CD8-positive, alpha-beta memory T cell (primary cell): ENCODE results near the gene ZNF605. TPM values are rescaled to one million over a fixed set of nuclear protein-coding genes. Genes with fewer than 3 reads are reported as not detected.

ENCODE experiments used
- CTCF ChIA-PET: fragments of 350-600 bp; sonication (Branson Sonifier 250); formaldehyde crosslinking; loops from one replicate; lab custom pipeline; 2021; ENCODE audit warnings: antibody characterized with exemption; lab: Charles Lee
- POLR2A ChIA-PET: fragments of 350-600 bp; sonication (Branson Sonifier 250); formaldehyde crosslinking; loops from one replicate; lab custom pipeline; 2021; ENCODE audit warnings: antibody characterized with exemption; lab: Charles Lee
- DNase-seq, 5 donors: peaks; one replicate each; pipeline versions ENCODE4 v3.0.0 to v3.0.0-alpha.2; 2020 to 2022; ENCODE audit warnings: mixed read lengths in 1 of 5
- H3K27ac ChIP-seq: one replicate; pipeline ENCODE4 v1.7.0; 2013; ENCODE audit warnings: low read depth, mild to moderate bottlenecking, low read length, moderate library complexity
- H3K27me3 ChIP-seq: 2 replicates; pipeline ENCODE4 v1.7.0; 2013; ENCODE audit warnings: low read length, mild to moderate bottlenecking; ENCODE audit not compliant: insufficient read depth, poor library complexity, severe bottlenecking
- H3K36me3 ChIP-seq: 2 replicates; pipeline ENCODE4 v1.7.0; 2013; ENCODE audit warnings: mild to moderate bottlenecking, low read length, moderate library complexity; ENCODE audit not compliant: insufficient read depth
- H3K4me1 ChIP-seq: 2 replicates; pipeline ENCODE4 v1.7.0; 2013; ENCODE audit warnings: mild to moderate bottlenecking, low read length, moderate library complexity; ENCODE audit not compliant: insufficient read depth
- H3K4me3 ChIP-seq: 2 replicates; pipeline ENCODE4 v1.7.0; 2013; ENCODE audit warnings: mild to moderate bottlenecking, low read length
- H3K9me3 ChIP-seq: 2 replicates; pipeline ENCODE4 v1.7.0; 2013; ENCODE audit warnings: mild to moderate bottlenecking, low read length
- H3K27ac Mint-ChIP-seq, 8 donors: one replicate each; pipeline ENCODE4 v1.8.0; 2020 to 2021; ENCODE audit warnings: mixed read lengths in 8 of 8, mild to moderate bottlenecking in 6 of 8, inconsistent platforms in 3 of 8, moderate library complexity in 3 of 8
- H3K27me3 Mint-ChIP-seq, 2 donors: one replicate each; pipeline ENCODE4 v1.8.0; 2020 to 2021; ENCODE audit warnings: mixed read lengths in 2 of 2, mild to moderate bottlenecking in 1 of 2, moderate library complexity in 1 of 2
- H3K36me3 Mint-ChIP-seq, 3 donors: one replicate each; pipeline ENCODE4 v1.8.0; 2020 to 2021; ENCODE audit warnings: mixed read lengths in 3 of 3, inconsistent platforms in 1 of 3, mild to moderate bottlenecking in 1 of 3
- H3K4me1 Mint-ChIP-seq, 3 donors: one replicate each; pipeline ENCODE4 v1.8.0; 2020 to 2021; ENCODE audit warnings: mixed read lengths in 3 of 3, inconsistent platforms in 1 of 3, mild to moderate bottlenecking in 1 of 3
- H3K4me3 Mint-ChIP-seq, 7 donors: one replicate each; pipeline ENCODE4 v1.8.0; 2020 to 2021; ENCODE audit warnings: mixed read lengths in 7 of 7, mild to moderate bottlenecking in 6 of 7, moderate library complexity in 4 of 7, inconsistent platforms in 2 of 7
- H3K9me3 Mint-ChIP-seq, 5 donors: one replicate each; pipeline ENCODE4 v1.8.0; 2020 to 2022; ENCODE audit warnings: mixed read lengths in 5 of 5, mild to moderate bottlenecking in 3 of 5, moderate library complexity in 2 of 5, inconsistent platforms in 1 of 5
- polyA plus RNA-seq: library from polyadenylated mRNA; unstranded; fragments of 300-500 nt; fragmentation: Illumina TruSeq; gene quantifications from one replicate; pipeline ENCODE4 v1.2.3, GENCODE V29; 2021
- total RNA-seq, 2 experiments: library from RNA; stranded (reverse); gene quantifications; one replicate each; pipeline ENCODE4 v1.2.3, GENCODE V29; 2021

The ZNF605 gene
- total and polyA plus RNA-seq, 3 experiments from 2014 or later: 1.5 to 6.2 (median 5.6) TPM

DNA sequence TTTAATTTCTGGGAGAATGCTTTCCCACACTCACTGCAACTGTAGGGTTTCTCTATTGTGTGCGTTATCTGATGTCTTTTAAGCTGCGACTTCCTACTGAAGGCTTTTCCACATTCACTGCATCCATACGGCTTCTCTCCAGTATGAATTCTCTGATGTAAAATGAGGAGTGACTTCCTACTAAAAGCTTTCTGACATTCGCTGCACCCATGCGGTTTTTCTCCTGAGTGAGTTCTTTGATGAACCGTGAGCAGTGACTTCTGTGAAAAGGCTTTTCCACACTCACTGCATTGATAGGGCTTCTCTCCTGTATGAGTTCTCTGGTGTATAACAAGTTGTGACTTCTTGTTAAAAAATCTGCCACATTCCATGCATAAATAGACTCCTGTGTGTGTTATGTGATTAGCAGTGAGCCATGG lies 29.7 kb downstream of the ZNF605 start:
- Mint-ChIP-seq H3K4me3 (no peak overlapping the region), H3K4me1 (no peaks in the 10 kb centered on the region), H3K36me3 (peaks cover 18 to 85% (median 69%) of the 10 kb centered on the region in 3 donors), H3K9me3 (peaks cover 67 to 96% (median 93%) of the 10 kb centered on the region in 5 donors), H3K27ac (no peak overlapping the region), H3K27me3 (peaks cover 0 to 1% of the 10 kb centered on the region in 2 donors)
- Histone ChIP-seq H3K27ac (no peak overlapping the region), H3K4me3 (peak overlapping the region; percentile 5), H3K9me3 (peaks cover 73% of the 10 kb centered on the region), H3K36me3 (peaks cover 8% of the 10 kb centered on the region), H3K4me1 (no peaks in the 10 kb centered on the region), H3K27me3 (no peaks in the 10 kb centered on the region)
- ChIA-PET POLR2A (no interaction called here), CTCF (no interaction called here)
- no peak for DNase-seq

DNA sequence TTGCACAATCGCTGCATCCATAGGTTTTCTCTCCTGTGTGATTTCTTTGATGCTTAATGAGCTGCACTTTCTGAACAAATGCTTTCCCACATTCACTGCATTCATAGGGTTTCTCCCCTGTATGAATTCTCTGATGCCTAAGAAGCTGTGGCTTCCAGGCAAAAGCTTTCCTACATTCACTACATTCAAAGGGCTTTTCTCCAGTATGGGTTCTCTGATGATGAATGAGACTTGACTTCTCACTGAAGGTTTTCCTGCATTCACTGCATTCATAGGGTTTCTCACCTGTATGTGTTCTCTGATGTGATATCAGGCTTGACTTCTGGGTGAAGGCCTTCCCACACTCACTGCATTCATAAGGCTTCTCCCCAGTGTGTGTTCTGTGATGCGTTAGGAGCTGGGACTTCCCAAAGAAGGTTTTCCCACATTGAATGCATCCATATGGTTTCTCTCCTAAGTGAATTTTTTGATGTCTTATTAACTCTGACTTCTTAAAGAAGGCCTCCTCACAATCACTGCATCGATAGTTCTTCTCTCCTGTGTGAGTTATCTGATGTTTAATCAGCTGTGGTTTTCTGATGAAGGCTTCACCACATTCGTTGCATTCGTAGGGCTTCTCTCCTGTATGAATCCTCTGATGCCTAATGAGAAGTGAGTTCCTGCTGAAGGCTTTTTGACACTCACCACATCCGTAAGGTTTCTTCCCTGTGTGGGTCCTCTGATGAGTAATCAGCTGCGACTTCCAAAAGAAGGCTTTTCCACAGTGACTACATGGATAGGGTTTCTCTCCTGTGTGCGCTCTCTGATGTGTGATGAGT lies 30.3 kb downstream of the ZNF605 start:
- Mint-ChIP-seq H3K4me3 (no peak overlapping the region), H3K4me1 (no peaks in the 10 kb centered on the region), H3K27ac (no peak overlapping the region), H3K9me3 (peaks cover 67 to 97% (median 93%) of the 10 kb centered on the region in 5 donors), H3K27me3 (peaks cover 0 to 1% of the 10 kb centered on the region in 2 donors), H3K36me3 (peaks cover 15 to 83% (median 67%) of the 10 kb centered on the region in 3 donors)
- H3K36me3 ChIP-seq: peaks cover 8% of the 10 kb centered on the region
- POLR2A ChIA-PET: no interaction called here
- no peaks in the 10 kb centered on the region for H3K4me1 ChIP-seq
- CTCF ChIA-PET: interaction anchor here (1.4 kb wide), 1 partner anchor 21 kb away, joined by 3 read pairs; no protein-coding TSS in a partner anchor
- H3K27ac ChIP-seq: no peak overlapping the region
- DNase-seq: no peak
- peaks cover 71% of the 10 kb centered on the region for H3K9me3 ChIP-seq
- peak overlapping the region; percentile 26 for H3K4me3 ChIP-seq
- no peaks in the 10 kb centered on the region for H3K27me3 ChIP-seq

DNA sequence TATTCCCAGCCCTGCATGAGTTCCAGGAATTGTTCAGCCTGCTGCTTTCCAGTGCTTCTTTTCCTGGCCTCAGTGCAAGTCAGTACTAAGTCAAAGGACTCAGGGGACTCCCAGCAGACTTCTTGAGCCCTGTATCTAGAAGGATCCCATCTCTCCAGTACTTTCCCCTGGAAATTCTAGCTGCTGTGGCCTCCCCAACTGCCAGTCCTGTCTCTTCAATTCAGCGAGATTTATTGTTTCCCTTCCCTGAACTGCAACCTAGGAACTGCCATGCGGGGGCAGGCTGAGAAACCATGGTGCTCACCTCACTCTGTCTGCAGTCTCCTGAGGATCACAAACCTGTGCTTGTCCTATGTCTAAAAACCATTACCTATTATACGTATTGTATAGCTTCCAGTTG lies 31.8 kb downstream of the ZNF605 start:
- POLR2A ChIA-PET: no interaction called here
- Mint-ChIP-seq H3K9me3 (peaks cover 59 to 96% (median 89%) of the 10 kb centered on the region in 5 donors), H3K27ac (no peak overlapping the region), H3K4me3 (no peak overlapping the region), H3K27me3 (peaks cover 0 to 1% of the 10 kb centered on the region in 2 donors), H3K4me1 (no peaks in the 10 kb centered on the region), H3K36me3 (peaks cover 11 to 72% (median 58%) of the 10 kb centered on the region in 3 donors)
- peaks cover 8% of the 10 kb centered on the region for H3K36me3 ChIP-seq
- peak overlapping the region; percentile 15 for H3K4me3 ChIP-seq
- H3K4me1 ChIP-seq: no peaks in the 10 kb centered on the region
- no peak overlapping the region for H3K27ac ChIP-seq
- no peaks in the 10 kb centered on the region for H3K27me3 ChIP-seq
- CTCF ChIA-PET: interaction anchor here (1.4 kb wide), 1 partner anchor 20 kb away, joined by 3 read pairs; no protein-coding TSS in a partner anchor
- DNase-seq: no peak
- H3K9me3 ChIP-seq: peaks cover 66% of the 10 kb centered on the region

DNA sequence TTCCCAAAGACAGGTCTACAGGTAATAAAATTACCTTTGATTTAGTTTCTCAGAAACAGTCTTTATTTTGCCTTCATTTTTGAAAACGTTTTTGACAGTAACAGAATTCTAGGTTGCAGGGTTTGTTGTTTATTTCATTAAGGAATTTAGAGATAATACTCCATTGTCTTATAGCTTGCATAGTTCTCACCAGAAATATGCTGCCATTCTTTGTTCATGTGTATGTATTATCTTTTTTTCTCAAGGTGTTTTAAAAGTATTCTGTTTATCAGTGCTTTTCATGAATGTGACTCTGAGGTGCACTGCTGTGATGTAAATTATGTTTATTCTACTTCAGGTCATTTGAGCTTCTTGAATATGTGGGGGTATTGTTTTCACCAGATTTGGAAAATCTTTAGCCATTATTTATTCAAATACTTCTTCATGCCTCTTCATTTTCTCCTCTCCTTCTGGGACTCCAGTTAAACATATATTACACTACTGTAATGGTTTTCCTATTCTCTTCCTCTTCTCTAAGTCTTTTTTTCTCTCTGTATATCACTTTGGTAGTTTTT lies 32.7 kb downstream of the ZNF605 start:
- ChIA-PET CTCF (no interaction called here), POLR2A (no interaction called here)
- Histone ChIP-seq H3K9me3 (peaks cover 69% of the 10 kb centered on the region), H3K27ac (no peak overlapping the region), H3K4me1 (no peaks in the 10 kb centered on the region), H3K27me3 (no peaks in the 10 kb centered on the region), H3K36me3 (peaks cover 8% of the 10 kb centered on the region), H3K4me3 (no peak overlapping the region)
- Mint-ChIP-seq H3K36me3 (peaks cover 7 to 63% (median 52%) of the 10 kb centered on the region in 3 donors), H3K27ac (peak overlapping the region in 1 of 8 donors; percentile 89), H3K4me1 (no peaks in the 10 kb centered on the region), H3K9me3 (peaks cover 59 to 94% (median 87%) of the 10 kb centered on the region in 5 donors), H3K4me3 (no peak overlapping the region), H3K27me3 (peaks cover 0 to 1% of the 10 kb centered on the region in 2 donors)
- no peak for DNase-seq

DNA sequence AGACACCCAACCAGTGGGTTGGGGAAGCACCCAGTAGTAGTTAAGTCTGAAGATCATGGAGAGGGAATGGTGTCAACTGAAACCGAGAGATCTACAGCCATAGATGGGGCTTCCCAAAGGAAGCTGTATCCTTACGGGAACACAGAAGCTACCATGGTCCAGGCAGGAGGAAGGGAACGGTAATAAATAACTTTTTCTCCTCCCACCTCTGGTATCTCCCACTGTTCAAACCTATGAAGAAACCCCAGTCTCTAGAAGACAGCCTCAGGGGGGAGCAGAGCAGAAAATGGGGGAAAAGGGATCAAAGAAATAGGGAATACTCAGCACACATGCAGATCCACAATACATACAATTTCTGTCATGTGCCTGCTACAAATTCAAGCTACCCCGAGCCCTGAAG lies 33.4 kb downstream of the ZNF605 start:
- POLR2A ChIA-PET: no interaction called here

DNA sequence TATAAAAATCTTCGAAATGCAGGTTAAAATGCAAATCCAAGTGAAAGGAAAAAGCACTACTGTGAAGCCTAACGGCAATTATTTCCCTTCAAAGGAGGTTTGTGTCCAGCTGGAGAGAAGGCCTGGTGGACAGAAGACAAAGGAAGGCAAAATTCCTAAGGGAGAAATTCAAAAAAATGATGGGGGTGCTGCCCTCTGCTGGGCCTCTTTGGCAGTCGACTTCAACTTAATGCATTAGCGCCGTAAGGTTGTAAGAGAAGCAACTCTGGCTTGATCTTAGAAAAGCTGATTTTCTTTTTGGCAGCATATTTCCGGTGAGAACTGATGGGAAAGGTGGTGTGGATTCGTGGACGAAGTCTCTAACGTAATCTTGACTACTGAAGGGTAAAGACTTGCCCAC lies 34.4 kb downstream of the ZNF605 start:
- Histone ChIP-seq H3K36me3 (peaks cover 8% of the 10 kb centered on the region), H3K4me3 (no peak overlapping the region), H3K9me3 (peaks cover 71% of the 10 kb centered on the region), H3K27me3 (no peaks in the 10 kb centered on the region), H3K27ac (no peak overlapping the region), H3K4me1 (no peaks in the 10 kb centered on the region)
- H3K4me3 Mint-ChIP-seq: no peak overlapping the region
- ChIA-PET CTCF (no interaction called here), POLR2A (no interaction called here)
- H3K27me3 Mint-ChIP-seq: peaks cover 0 to 3% of the 10 kb centered on the region in 2 donors
- no peaks in the 10 kb centered on the region for H3K4me1 Mint-ChIP-seq
- H3K27ac Mint-ChIP-seq: no peak overlapping the region
- DNase-seq: no peak
- peaks cover 5 to 62% (median 48%) of the 10 kb centered on the region in 3 donors for H3K36me3 Mint-ChIP-seq
- H3K9me3 Mint-ChIP-seq: peaks cover 61 to 93% (median 84%) of the 10 kb centered on the region in 5 donors

More for the DNA sequence above, 33.4 kb downstream of the ZNF605 start:
- Mint-ChIP-seq H3K27ac (no peak overlapping the region), H3K4me1 (no peaks in the 10 kb centered on the region), H3K9me3 (peaks cover 65 to 94% (median 89%) of the 10 kb centered on the region in 5 donors), H3K36me3 (peaks cover 7 to 66% (median 52%) of the 10 kb centered on the region in 3 donors), H3K27me3 (peaks cover 0 to 3% of the 10 kb centered on the region in 2 donors), H3K4me3 (no peak overlapping the region)
- CTCF ChIA-PET: no interaction called here
- H3K9me3 ChIP-seq: peaks cover 75% of the 10 kb centered on the region
- H3K27me3 ChIP-seq: no peaks in the 10 kb centered on the region
- no peak overlapping the region for H3K4me3 ChIP-seq
- H3K27ac ChIP-seq: no peak overlapping the region
- no peak for DNase-seq
- H3K4me1 ChIP-seq: no peaks in the 10 kb centered on the region
- peaks cover 8% of the 10 kb centered on the region for H3K36me3 ChIP-seq

DNA sequence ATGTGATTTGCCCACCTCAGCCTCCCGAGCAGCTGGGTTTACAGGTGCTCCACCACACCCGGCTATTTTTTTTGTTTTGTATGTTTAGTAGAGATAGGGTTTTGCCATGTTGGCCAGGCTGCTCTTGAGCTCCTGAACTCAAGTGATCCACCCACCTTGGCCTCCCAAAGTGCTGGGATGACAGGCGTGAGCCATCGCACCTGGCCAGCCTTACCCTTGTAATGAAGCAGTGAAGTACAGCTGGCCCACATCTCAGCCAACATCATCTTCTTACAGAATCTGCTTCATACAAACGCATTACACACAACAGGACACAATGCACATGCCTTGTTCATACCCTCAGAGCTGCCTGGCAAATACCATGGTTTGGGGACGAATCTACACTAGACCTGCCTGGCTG lies 37.4 kb downstream of the ZNF605 start:
- ChIA-PET CTCF (interaction anchor here (1.5 kb wide), 1 partner anchor 14 kb away, joined by 3 read pairs; no protein-coding TSS in a partner anchor), POLR2A (no interaction called here)
- H3K36me3 ChIP-seq: no peaks in the 10 kb centered on the region
- no peaks in the 10 kb centered on the region for H3K4me1 ChIP-seq
- H3K4me1 Mint-ChIP-seq: no peaks in the 10 kb centered on the region
- no peak overlapping the region for H3K4me3 ChIP-seq
- H3K27ac ChIP-seq: no peak overlapping the region
- peaks cover 12 to 54% (median 40%) of the 10 kb centered on the region in 3 donors for H3K36me3 Mint-ChIP-seq
- H3K4me3 Mint-ChIP-seq: no peak overlapping the region
- peaks cover 52% of the 10 kb centered on the region for H3K9me3 ChIP-seq
- H3K9me3 Mint-ChIP-seq: peaks cover 50 to 90% (median 81%) of the 10 kb centered on the region in 5 donors
- no peak for DNase-seq
- H3K27ac Mint-ChIP-seq: no peak overlapping the region
- H3K27me3 Mint-ChIP-seq: peaks cover 0 to 2% of the 10 kb centered on the region in 2 donors
- no peaks in the 10 kb centered on the region for H3K27me3 ChIP-seq

DNA sequence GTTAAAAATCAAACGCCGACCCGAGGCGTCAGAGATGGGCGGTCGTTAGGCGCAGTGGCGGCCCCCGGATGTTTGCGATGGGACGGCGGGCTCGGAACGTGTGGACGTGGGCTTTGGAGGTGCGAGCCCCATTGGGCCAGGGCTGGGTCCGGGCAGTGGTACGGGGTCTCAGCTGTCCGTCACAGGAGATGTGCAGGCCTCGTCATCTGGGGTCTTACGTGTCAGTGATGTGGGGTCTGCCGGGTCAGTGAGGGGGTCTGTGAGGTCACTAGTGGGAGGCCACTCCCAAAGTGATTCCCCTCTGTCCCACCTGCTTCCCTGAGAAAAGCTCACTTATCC lies 47.1 kb downstream of the ZNF605 start:
- peaks cover 8% of the 10 kb centered on the region for H3K9me3 ChIP-seq
- H3K4me1 ChIP-seq: peaks cover 7% of the 10 kb centered on the region
- H3K36me3 Mint-ChIP-seq: peaks cover 7 to 21% (median 14%) of the 10 kb centered on the region in 3 donors
- peak overlapping the region; percentile 59 to 99 (median 96) for H3K27ac Mint-ChIP-seq
- H3K27me3 ChIP-seq: no peaks in the 10 kb centered on the region
- peak overlapping the region; percentile 81 to 96 (median 93) for H3K4me3 Mint-ChIP-seq
- DNase-seq: no peak
- ChIA-PET POLR2A (interaction anchor here (1.0 to 1.4 kb wide), 6 partner anchors 36 to 171 kb away, joined by 3 to 5 read pairs (median 4); partner anchors contain the start of gene ZNF26), CTCF (interaction anchor here (0.6 to 1.1 kb wide), 3 partner anchors 10 to 171 kb away, joined by 3 to 5 read pairs (median 4); partner anchors contain the start of gene ZNF26)
- peak overlapping the region; percentile 77 for H3K27ac ChIP-seq
- no peaks in the 10 kb centered on the region for H3K36me3 ChIP-seq
- H3K9me3 Mint-ChIP-seq: peaks cover 10 to 37% (median 21%) of the 10 kb centered on the region in 5 donors
- H3K27me3 Mint-ChIP-seq: no peaks in the 10 kb centered on the region
- H3K4me3 ChIP-seq: peak overlapping the region; percentile 74
- H3K4me1 Mint-ChIP-seq: peaks cover 10 to 28% (median 24%) of the 10 kb centered on the region in 3 donors
